Uterus (tissue), 4 donors: ENCODE results near the gene CNTNAP5. TPM values are rescaled to one million over a fixed set of nuclear protein-coding genes. Genes with fewer than 3 reads are reported as not detected.

Source experiments
- DNase-seq, 2 donors: peaks; one replicate each; pipeline ENCODE4 v3.0.0-alpha.2; 2019 to 2020
- H3K27ac ChIP-seq, 2 donors: fragments of 200-600 bp; sonication (generic); 1 replicate in 1 of 2; 2 replicates in 1 of 2; pipeline ENCODE4 v1.5.1; 2016 to 2018
- H3K27me3 ChIP-seq, 2 donors: fragments of 200-600 bp; sonication (generic); one replicate each; pipeline ENCODE4 v1.5.1; 2018 to 2019; ENCODE audit warnings: control low read depth in 1 of 2
- H3K36me3 ChIP-seq, 2 donors: fragments of 200-600 bp; sonication (generic); one replicate each; pipeline ENCODE4 v1.5.1; 2019; ENCODE audit warnings: control low read depth in 1 of 2
- H3K4me1 ChIP-seq, 2 donors: fragments of 200-600 bp; sonication (generic); one replicate each; pipeline ENCODE4 v1.5.1; 2018 to 2019; ENCODE audit warnings: control low read depth in 1 of 2
- H3K4me3 ChIP-seq, 2 donors: fragments of 200-600 bp; sonication (generic); 1 replicate in 1 of 2; 2 replicates in 1 of 2; pipeline ENCODE4 v1.5.1; 2018 to 2019; ENCODE audit warnings: mild to moderate bottlenecking in 1 of 2
- H3K9me3 ChIP-seq, 2 donors: fragments of 200-600 bp; sonication (generic); one replicate each; pipeline ENCODE4 v1.5.1; 2019; ENCODE audit warnings: control low read depth in 1 of 2
- POLR2A ChIP-seq, 2 donors: fragments of 450-650 bp; IDR thresholded peaks; one replicate each; pipeline ENCODE4 v1.6.1; 2016; ENCODE audit warnings: antibody characterized with exemption in 2 of 2, mild to moderate bottlenecking in 1 of 2, moderate library complexity in 1 of 2
- intact Hi-C: fragments of 100-400 bp; cut with DNase I; formaldehyde crosslinking; loops from one replicate; pipeline ENCODE4 v1.15.1; 2023; ENCODE audit warnings: low total_unique reads
- total RNA-seq, 4 donors: library from RNA; depleted of rRNA in 3 of 4; stranded (reverse); fragments of >200 nt in 3 of 4; gene quantifications; one replicate each; pipeline versions ENCODE4 v1.1.0 to v1.2.4, GENCODE V29; 2014 to 2023
- TF ChIP-seq, protein P1 (sequence below), 4 experiments: fragments of 200-600 bp in 2 of 4; fragments of 450-650 bp in 2 of 4; sonication (generic) in 2 of 4; IDR thresholded peaks; one replicate each; pipeline ENCODE4 v1.5.1; 2016 to 2019; ENCODE audit warnings: antibody characterized with exemption in 4 of 4, mild to moderate bottlenecking in 2 of 4, moderate library complexity in 1 of 4
- donor health status: DM: yes; HTN: yes; CAD: no.

CNTNAP5 gene
- total RNA-seq, 4 donors from 2014 or later: 1.4 TPM; not detected in 3

DNA sequence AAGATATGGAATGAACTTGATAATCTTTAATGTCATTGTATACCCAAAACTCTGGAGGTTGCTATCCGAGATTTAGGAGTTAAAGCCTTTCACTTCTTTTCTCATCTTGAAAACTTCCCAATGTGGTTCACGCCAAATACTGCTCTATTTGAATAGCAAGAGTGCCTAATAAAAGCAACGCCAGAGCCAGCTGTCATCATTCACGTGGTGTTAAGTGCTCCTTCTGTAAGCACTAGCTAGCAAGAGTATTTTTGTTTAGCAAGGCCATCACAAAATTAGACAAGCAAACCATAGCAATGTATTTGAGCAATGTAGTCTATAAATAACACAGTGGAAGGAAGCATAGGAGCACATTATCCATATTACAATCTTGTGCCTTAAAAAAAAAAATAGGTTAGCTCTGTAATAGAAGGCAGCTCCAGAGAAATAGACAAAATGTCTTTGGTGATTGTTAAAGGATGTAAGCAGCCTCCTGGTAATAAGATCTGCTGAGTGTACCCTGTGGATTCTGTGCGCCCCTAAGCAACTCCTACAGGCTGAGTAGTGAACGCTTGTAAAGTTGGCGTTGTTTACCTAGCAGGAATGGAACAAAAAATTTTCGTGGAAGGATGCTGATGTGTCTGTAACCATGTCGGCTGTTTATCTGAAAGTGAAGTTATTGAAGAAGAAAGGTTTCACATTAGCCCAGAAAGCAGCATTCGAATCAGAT lies 518.0 kb downstream of the CNTNAP5 start:
- no peaks in the 10 kb centered on the region for H3K4me1 ChIP-seq
- H3K27me3 ChIP-seq: no peaks in the 10 kb centered on the region
- H3K9me3 ChIP-seq: no peaks in the 10 kb centered on the region
- no peaks in the 10 kb centered on the region for H3K36me3 ChIP-seq
- TF ChIP-seq, protein P1, sequence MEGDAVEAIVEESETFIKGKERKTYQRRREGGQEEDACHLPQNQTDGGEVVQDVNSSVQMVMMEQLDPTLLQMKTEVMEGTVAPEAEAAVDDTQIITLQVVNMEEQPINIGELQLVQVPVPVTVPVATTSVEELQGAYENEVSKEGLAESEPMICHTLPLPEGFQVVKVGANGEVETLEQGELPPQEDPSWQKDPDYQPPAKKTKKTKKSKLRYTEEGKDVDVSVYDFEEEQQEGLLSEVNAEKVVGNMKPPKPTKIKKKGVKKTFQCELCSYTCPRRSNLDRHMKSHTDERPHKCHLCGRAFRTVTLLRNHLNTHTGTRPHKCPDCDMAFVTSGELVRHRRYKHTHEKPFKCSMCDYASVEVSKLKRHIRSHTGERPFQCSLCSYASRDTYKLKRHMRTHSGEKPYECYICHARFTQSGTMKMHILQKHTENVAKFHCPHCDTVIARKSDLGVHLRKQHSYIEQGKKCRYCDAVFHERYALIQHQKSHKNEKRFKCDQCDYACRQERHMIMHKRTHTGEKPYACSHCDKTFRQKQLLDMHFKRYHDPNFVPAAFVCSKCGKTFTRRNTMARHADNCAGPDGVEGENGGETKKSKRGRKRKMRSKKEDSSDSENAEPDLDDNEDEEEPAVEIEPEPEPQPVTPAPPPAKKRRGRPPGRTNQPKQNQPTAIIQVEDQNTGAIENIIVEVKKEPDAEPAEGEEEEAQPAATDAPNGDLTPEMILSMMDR (IDR thresholded peaks at IDR 0.05): no peak
- no peak for TF ChIP-seq POLR2A (IDR thresholded peaks at IDR 0.05)
- H3K27ac ChIP-seq: no peak overlapping the region
- no peak overlapping the region for H3K4me3 ChIP-seq
- DNase-seq: no peak
- intact Hi-C loops: no loop called here

DNA sequence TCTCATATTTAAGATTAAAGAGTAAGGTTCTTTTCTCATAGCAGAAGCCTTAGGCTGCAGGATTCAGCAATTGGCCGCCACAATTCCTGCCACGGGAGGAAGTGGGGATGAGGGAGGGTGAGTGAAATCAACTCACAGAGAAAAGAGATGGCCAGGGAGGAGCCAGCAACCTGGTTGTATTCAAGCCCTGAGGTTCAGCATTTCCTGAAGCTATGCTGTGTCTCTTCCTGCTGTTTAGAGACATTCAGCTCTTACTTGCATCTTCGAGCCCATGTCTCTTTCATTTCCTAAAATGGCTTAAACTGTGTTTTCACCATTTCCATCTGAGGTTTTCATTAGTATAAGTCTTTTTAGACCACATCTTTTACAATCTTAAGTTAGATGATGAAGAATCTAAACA lies 522.6 kb downstream of the CNTNAP5 start:
- Histone ChIP-seq H3K4me1 (no peaks in the 10 kb centered on the region), H3K9me3 (no peaks in the 10 kb centered on the region), H3K36me3 (no peaks in the 10 kb centered on the region), H3K27ac (no peak overlapping the region), H3K27me3 (no peaks in the 10 kb centered on the region), H3K4me3 (no peak overlapping the region)
- DNase-seq: no peak
- intact Hi-C loops: no loop called here
- TF ChIP-seq, protein P1 (IDR thresholded peaks at IDR 0.05): no peak
- no peak for TF ChIP-seq POLR2A (IDR thresholded peaks at IDR 0.05)

DNA sequence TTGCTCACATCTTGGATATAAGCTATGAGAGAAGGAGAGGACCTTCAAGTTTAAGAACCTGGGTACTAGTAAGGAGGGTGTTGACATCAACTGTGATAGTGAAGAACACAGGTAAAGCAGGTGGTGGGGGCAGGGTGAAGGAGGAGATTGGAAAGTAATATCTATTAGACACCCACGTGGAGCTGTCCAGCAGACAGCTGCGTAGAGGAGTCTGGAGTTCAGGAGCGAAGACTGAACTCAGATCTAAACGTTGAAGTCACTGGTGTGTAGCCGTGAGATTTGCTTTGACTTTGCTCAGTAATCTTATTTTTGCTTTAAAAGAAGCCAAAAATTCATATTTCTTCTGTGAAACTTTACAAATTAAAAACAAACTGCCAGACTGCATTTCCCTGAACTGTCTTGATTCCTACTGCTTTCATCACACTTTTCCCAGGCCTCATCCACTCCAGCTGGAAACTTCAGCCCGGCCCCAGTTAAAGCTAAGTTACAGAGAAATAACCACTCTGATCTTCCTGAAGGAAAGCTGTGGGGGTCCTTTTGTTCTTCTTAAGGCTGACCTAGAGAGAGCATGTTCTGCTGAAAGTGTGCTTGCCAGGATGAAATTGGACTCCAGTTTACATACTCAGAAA lies 533.3 kb downstream of the CNTNAP5 start:
- H3K36me3 ChIP-seq: no peaks in the 10 kb centered on the region
- no peaks in the 10 kb centered on the region for H3K4me1 ChIP-seq
- H3K9me3 ChIP-seq: no peaks in the 10 kb centered on the region
- intact Hi-C loops: no loop called here
- no peaks in the 10 kb centered on the region for H3K27me3 ChIP-seq
- no peak overlapping the region for H3K4me3 ChIP-seq
- TF ChIP-seq, protein P1 (IDR thresholded peaks at IDR 0.05): no peak
- TF ChIP-seq POLR2A (IDR thresholded peaks at IDR 0.05): no peak
- H3K27ac ChIP-seq: no peak overlapping the region
- no peak for DNase-seq

DNA sequence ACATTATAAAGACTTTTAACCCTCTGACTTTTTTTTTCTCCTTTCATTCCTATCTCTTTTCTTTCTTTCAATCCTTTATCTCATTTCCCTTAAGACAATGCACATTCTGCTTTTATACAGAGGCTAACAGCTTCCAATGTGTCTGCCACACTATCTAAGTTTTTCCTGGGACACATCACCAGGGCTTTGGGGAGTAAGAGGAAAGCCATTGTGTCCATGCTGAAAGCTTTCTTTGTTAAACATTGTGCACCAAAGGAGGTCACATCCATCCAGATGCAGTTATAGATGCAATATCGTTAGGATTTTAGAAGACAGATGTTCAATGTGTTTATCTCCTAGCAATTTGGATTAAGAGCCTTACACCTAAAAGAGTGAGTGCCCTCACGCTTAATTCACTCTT lies 534.1 kb downstream of the CNTNAP5 start:
- Histone ChIP-seq H3K4me1 (no peaks in the 10 kb centered on the region), H3K9me3 (no peaks in the 10 kb centered on the region), H3K36me3 (no peaks in the 10 kb centered on the region), H3K27ac (no peak overlapping the region), H3K27me3 (no peaks in the 10 kb centered on the region), H3K4me3 (no peak overlapping the region)
- TF ChIP-seq, protein P1 (IDR thresholded peaks at IDR 0.05): no peak
- TF ChIP-seq POLR2A (IDR thresholded peaks at IDR 0.05): no peak
- DNase-seq: no peak
- intact Hi-C loops: no loop called here

DNA sequence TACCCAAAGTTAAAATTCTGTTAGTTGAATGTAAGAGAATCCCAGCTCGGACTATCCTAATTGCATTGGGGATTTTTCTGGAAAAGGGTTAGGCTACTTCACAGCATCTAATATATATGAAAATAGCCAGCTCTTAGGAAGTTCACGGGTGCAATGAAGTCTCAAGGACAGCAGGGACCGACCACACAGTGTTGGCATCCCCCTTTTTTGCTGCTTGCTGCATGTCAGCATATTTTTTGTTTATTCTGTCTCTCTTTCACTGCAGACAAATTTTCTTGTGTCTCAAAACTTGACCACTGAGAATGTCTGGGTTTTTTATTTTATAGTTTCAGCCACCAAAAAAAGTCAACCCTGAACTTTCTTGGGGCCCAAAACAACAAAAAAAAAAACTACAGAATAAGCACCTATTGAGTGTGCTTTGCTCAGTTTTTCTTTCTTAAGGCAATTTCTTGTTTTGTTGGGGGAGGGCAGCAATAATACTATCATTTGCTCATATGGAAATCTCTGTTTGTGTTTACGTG lies 535.6 kb downstream of the CNTNAP5 start:
- H3K4me3 ChIP-seq: no peak overlapping the region
- TF ChIP-seq POLR2A (IDR thresholded peaks at IDR 0.05): no peak
- TF ChIP-seq, protein P1 (IDR thresholded peaks at IDR 0.05): no peak
- no peaks in the 10 kb centered on the region for H3K9me3 ChIP-seq
- no peaks in the 10 kb centered on the region for H3K4me1 ChIP-seq
- H3K27ac ChIP-seq: no peak overlapping the region
- intact Hi-C loops: no loop called here
- DNase-seq: no peak
- H3K27me3 ChIP-seq: no peaks in the 10 kb centered on the region
- H3K36me3 ChIP-seq: no peaks in the 10 kb centered on the region
